Upper lobe of left lung (tissue), 4 donors: Measurements from ENCODE around the gene TANGO2.

Experiments used
- CTCF ChIP-seq, 6 experiments: fragments of 450-650 bp in 4 of 6; fragments of 200-600 bp in 2 of 6; sonication (generic) in 2 of 6; IDR thresholded peaks; one replicate each; pipeline ENCODE4 v1.5.1; 2016 to 2019; ENCODE audit warnings: antibody characterized with exemption in 6 of 6
- EP300 ChIP-seq, 4 donors: sonication (generic); formaldehyde crosslinking; IDR thresholded peaks; one replicate each; pipeline ENCODE4 v1.5.1; 2017; ENCODE audit warnings: antibody characterized with exemption in 4 of 4, control low read depth in 2 of 4
- POLR2A ChIP-seq, 4 donors: fragments of 450-650 bp; IDR thresholded peaks; one replicate each; pipeline ENCODE4 v1.5.1; 2016 to 2017; ENCODE audit warnings: antibody characterized with exemption in 4 of 4, mild to moderate bottlenecking in 2 of 4
- POLR2AphosphoS5 ChIP-seq, 2 donors: sonication (generic); formaldehyde crosslinking; IDR thresholded peaks; one replicate each; pipeline ENCODE4 v1.5.1; 2017; ENCODE audit warnings: antibody characterized with exemption in 2 of 2

- TF ChIP-seq POLR2A (IDR thresholded peaks at IDR 0.05) (no peak), CTCF (IDR thresholded peaks at IDR 0.05) (no peak), POLR2AphosphoS5 (IDR thresholded peaks at IDR 0.05) (no peak), EP300 (IDR thresholded peaks at IDR 0.05) (no peak)
These were observed 85.4 kb downstream of the TANGO2 start for GRCh38 chr22:20106205-20106848.
